ENCODE data around the gene MAP2K7.
"Not testable (repeated sequence)": the region's sequence is repeated elsewhere in the genome, so short reads cannot be mapped to it uniquely, and the experiment has no call there.

MAP2K7 gene

DNA sequence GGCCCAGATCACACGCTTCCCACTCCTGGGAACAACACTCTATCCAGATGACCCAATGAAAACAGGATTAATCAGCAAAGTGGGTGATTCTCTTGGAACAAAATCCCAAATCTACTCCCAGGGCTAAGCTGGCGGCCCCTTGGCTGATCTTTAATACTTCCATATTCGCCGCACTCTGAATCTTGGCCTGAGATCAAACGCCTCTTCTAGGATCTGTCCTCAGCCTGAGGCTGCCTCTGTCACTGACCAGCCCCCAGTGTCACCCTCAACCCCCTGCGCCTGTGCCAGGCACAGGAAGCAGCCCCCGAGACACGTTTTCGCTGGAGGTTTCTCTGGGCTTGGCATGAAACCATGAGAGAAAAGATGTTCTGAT, 24.6 kb downstream of the MAP2K7 start:
- no peak overlapping the region for H3K4me3 ChIP-seq (ENCODE audit: low read depth, low read length)
- TF ChIP-seq, protein P1, sequence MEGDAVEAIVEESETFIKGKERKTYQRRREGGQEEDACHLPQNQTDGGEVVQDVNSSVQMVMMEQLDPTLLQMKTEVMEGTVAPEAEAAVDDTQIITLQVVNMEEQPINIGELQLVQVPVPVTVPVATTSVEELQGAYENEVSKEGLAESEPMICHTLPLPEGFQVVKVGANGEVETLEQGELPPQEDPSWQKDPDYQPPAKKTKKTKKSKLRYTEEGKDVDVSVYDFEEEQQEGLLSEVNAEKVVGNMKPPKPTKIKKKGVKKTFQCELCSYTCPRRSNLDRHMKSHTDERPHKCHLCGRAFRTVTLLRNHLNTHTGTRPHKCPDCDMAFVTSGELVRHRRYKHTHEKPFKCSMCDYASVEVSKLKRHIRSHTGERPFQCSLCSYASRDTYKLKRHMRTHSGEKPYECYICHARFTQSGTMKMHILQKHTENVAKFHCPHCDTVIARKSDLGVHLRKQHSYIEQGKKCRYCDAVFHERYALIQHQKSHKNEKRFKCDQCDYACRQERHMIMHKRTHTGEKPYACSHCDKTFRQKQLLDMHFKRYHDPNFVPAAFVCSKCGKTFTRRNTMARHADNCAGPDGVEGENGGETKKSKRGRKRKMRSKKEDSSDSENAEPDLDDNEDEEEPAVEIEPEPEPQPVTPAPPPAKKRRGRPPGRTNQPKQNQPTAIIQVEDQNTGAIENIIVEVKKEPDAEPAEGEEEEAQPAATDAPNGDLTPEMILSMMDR (IDR thresholded peaks at IDR 0.05; ENCODE audit: low read depth, low read length), result no peak
- DNase-seq (ENCODE audit: low read depth, low spot score), result no peak
- in situ Hi-C loops (cut with HindIII; ENCODE audit: low sequenced_read_pairs), result no loop called here

DNA sequence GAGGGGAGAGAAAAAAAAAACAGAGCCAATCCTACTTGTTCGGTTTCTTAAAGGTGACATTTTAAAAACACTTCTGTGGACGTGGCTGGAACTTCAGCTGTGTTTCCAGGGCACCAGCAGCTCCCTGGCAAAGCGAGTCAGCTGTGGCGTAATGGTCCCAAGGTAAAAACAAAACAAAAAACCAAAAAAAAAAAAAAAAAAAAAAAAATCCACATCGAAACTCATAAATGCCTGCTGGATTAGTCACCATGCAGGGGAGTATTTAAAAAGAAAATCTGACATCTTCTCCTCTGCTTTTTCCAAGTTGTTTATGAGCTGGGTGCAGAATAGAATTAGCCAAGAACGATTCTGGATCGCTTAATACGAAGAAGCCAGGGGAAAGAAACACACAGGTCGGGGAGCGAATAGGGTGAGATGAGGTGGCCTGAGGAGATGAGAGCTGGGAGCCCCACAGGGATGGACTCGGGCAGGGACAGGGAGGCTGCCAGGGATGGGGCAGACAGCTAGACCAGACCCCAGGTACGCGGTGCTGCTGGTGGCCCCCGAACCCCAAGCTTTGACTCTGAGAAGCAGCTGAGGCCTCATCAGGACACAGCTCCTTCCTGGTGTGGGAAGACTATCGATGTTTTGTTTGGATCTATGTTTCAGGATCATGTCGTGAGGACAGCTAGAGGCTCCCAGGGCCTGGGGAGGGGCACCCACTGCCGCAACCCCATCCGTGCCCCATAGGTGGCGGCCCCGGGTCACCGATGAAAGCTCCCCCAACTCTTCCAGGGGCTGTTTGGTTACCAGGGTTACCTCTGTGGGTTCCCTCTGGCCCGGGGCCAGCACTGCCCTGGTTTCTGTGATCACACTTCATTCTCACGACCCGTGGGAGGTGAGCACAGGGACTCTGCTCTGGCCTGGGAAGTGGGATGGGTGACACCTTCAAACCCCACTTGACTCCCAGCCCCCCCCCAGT, 25.3 kb downstream of the MAP2K7 start:
- H3K4me3 ChIP-seq (ENCODE audit: low read depth, low read length), result no peak overlapping the region
- in situ Hi-C loops (cut with HindIII; ENCODE audit: low sequenced_read_pairs), result no loop called here
- DNase-seq (ENCODE audit: low read depth, low spot score), result peak; percentile 79
- TF ChIP-seq, protein P1 (IDR thresholded peaks at IDR 0.05; ENCODE audit: low read depth, low read length), result peak; percentile 49

DNA sequence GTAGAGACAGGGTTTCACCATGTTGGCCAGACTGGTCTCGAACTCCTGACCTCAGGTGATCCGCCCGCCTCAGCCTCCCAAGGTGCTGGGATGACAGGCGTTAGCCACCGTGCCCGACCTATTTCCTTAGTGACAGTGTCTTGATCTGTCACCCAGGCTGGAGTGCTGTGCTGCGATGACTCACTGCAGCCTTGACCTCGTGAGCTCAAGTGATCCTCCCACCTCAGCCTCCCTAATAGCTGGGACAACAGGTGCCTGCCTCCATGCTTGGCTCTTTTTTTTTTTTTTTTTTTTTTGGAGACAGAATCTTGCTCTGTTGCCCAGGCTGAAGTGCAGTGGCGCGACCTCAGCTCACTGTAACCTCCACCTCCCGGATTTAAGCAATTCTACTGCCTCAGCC, 26.4 kb downstream of the MAP2K7 start:
- in situ Hi-C loops (cut with HindIII; ENCODE audit: low sequenced_read_pairs); DNase-seq (ENCODE audit: low read depth, low spot score); H3K4me3 ChIP-seq (ENCODE audit: low read depth, low read length): not testable (repeated sequence)

DNA sequence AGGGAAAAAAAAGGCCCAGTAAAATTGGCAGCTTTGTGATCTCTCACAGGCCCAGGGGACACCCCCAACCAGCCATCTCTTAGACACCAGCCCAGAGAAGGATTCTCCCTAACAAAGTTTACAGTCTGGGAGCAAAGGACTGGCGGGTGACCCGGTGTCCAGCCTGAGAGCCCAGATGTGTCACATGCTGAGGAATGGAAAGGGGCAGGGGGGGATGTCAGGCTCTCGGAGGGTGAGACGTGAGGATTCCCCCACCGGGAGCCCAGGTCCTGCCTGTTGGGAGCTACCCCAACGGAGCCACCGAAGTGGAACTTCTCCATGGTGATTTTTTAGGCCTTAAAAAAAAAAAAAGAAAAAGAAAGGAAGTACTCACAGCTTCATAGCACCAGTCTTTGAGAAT, 27.1 kb downstream of the MAP2K7 start:
- no peak for DNase-seq (ENCODE audit: low read depth, low spot score)
- TF ChIP-seq, protein P1 (IDR thresholded peaks at IDR 0.05; ENCODE audit: low read depth, low read length), result no peak
- H3K4me3 ChIP-seq (ENCODE audit: low read depth, low read length), result no peak overlapping the region
- in situ Hi-C loops (cut with HindIII; ENCODE audit: low sequenced_read_pairs), result no loop called here

DNA sequence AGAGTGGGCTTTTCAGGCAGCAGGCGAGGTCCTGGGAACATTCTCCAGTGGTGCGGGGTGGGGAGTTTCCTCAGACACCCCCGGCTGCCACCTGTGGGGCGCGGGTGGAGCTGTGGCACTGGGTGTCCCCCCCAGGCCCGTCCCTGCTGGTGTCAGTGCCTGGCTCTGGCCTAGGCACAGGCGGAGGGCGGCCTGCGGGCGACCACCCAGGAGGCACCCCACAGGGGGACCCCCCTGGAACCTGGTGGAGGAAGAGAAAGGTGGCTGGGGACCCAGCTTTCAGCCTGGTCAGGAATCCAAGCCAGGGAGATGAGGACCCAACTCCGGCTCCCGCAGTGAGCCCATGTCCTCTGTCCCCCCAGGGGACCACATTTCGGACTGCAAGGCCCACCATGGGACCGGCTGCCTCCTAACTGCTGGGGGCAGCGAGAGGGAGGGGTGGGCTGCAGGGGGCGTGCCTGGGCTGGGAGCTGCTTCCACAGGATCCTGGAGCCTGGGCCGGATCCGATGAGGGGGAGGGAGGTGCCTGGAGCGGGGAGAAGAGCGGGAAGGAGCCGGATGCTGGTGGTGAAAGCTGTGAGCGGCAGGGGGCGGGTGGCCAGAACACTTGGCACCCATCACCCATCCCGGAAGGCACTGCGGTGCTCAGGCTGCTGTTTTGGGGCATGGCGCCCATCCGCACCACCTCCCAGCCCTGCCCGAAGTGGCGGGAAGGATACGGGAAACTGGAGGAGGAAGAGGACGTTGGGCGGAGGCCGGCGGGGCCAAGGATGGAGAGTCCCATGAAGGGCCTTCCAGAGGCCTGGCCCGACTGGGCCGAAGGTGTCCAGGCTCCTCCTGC, 27.8 kb downstream of the MAP2K7 start:
- TF ChIP-seq, protein P1 (IDR thresholded peaks at IDR 0.05; ENCODE audit: low read depth, low read length), result no peak
- in situ Hi-C loops (cut with HindIII; ENCODE audit: low sequenced_read_pairs), result no loop called here
- H3K4me3 ChIP-seq (ENCODE audit: low read depth, low read length), result no peak overlapping the region
- no peak for DNase-seq (ENCODE audit: low read depth, low spot score)

DNA sequence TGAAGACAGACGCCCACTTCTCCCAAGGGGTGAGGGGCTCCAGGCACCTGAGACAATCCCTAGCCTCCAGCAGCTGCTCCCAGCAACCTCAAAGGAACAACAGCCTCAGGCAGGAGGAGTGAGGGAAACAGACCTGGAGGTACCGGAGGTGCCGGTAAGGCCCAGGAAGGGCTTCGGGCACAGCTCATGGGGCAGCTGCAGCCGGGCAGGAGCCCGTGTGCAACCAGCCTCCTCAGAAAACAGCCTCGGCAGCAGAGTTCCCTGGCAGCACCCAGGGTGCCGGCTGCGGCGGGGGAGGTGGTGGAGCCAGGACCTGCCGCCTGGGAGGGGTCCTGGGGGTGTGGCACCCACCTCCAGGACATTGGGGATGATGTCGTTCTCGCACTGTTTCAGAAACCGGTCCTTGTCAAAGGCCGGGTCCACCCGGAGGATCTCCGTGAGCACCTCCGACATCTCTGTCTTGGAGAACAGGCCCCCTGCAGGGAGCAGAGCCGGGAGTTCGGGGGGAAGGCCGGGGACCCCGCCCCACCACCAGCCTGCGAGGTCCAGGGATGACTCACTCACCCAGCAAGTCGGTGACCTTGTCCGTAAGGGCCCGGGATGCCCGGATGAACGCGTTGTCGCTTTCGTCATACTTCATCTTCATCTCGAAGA, 28.7 kb downstream of the MAP2K7 start:
- no peak for DNase-seq (ENCODE audit: low read depth, low spot score)
- in situ Hi-C loops (cut with HindIII; ENCODE audit: low sequenced_read_pairs), result no loop called here
- TF ChIP-seq, protein P1 (IDR thresholded peaks at IDR 0.05; ENCODE audit: low read depth, low read length), result no peak
- H3K4me3 ChIP-seq (ENCODE audit: low read depth, low read length), result no peak overlapping the region

Measured in astrocyte of the spinal cord (primary cell).